Kidney capillary endothelial cell (primary cell): Measurements from ENCODE around the gene ANXA8L1.
"Not testable (repeated sequence)": the region's sequence is repeated elsewhere in the genome, so short reads cannot be mapped to it uniquely, and the experiment has no call there.

ENCODE experiments used
- DNase-seq: peaks from one replicate; pipeline ENCODE4 v3.0.0-alpha.2; 2018; ENCODE audit warnings: low spot score

Gene ANXA8L1

DNA sequence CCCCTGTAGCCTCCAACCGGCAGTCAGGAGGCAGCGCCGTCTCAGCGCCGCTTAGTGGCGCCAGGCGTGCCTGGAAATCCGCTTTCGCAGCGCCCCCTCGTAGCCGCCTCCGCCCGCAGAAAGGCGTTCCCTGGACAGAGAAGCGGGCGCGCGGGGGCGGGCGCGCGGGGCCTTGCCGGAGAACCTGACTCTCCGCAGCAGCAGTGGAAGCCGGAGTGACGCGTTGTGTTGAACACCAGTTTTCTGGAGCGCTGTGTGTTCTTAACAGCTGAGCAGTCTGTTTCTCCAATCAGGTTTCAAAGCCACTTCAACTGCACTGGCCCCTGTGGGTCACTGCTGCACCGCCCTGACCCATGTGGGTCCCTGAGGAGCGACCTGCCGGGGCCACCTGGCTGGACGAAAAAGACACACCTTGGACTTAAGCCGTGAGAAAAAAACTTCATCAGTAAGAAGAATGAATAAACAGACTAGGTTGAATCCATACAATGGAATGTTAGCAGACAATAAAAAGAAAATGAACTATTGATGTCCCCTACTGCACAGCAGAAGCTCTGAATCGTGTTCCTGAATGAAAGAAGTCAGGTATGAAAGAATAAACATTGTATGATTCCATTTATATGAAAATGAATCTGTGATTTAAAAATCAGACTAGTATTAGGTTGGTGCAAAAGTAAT, 22.8 kb downstream of the ANXA8L1 start:
- not testable (repeated sequence) for DNase-seq

- DNase-seq, result not testable (repeated sequence)
Observed at GRCh38 chr10:46409556-46409955, 34.0 kb downstream of the ANXA8L1 start.

GRCh38 chr10:46411123-46411522, 35.5 kb downstream of the ANXA8L1 start:
- not testable (repeated sequence) for DNase-seq

DNA sequence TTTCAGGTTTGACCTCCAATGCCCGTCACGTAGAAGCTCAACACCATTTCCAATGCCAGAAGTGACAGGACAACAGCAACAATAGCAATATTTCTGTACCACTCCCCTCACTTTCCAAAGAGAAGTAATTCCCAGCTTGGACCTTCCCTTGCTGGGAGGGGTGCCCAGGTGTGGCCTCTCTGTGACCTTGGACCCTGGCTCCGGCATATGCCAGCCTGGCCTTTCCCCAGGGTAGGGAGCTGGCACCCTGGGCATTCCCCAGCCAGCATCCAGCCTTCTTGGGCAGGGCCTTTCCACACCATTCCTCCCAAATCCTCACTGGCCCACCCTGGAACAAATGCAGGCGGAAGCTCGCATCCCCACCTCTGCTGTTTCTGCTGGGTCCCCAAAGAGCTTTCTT, 37.1 kb downstream of the ANXA8L1 start:
- DNase-seq, result not testable (repeated sequence)

- DNase-seq, result not testable (repeated sequence)
Observed at GRCh38 chr10:46415291-46415690, 39.7 kb downstream of the ANXA8L1 start.

DNA sequence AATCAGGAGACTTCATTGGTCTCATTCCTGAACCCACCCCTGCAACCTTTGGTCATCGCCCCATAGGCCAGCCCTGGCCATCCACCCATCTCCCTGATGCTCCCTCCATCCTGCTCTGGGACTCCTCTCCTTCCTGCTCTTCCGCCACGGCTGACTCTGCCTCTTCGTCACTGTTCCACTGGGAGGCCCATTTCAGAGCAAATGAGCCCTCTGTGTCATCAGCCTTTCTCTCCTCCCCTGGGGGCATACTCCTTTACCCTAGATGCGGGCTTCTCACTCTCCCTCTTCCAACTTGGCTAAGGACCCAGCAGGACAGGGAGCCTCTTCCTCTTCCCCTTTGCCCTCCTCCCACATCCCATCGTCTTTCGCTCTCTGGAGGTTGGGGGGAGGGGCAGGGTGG, 42.7 kb downstream of the ANXA8L1 start:
- DNase-seq, result not testable (repeated sequence)

DNA sequence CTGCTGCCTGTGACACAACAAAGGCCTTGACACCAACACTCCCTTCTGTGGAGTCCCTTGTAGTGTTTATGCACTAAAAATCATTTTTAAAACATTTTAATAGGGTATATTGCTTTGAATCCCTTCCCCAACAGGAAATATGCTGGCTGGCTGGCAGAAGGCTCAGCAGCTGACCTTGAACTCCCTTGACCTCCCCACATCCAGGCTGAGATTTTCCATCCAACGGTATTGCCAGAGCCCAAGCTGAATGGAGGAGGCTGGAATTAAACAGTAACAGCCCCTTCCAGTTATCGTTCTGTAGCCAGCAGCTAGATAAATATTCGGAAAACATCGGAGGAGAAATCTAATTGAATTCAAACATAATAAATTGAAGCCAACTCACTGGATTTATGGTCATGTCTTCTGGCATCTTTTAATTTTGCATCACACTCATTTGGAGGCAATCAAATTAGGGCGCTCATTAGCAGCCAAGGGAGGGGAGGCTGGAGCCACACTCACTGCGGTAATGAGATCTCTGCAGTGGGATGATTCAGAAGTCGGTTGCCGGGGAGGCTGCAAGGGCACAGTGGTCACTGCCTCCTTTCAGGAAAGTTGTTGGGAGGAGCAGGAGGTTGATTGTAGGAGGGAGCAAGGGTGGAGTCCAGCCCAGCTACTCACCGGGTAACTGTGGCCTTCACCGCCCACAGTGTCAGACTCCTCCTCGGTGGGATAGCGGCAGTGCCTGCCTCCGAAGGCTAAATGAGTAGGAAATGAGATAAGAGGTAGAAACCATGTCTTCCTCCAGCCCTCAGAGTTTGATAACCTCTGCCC, 44.2 kb downstream of the ANXA8L1 start:
- DNase-seq, result not testable (repeated sequence)

GRCh38 chr10:46423550-46423949, 48.0 kb downstream of the ANXA8L1 start:
- not testable (repeated sequence) for DNase-seq

DNA sequence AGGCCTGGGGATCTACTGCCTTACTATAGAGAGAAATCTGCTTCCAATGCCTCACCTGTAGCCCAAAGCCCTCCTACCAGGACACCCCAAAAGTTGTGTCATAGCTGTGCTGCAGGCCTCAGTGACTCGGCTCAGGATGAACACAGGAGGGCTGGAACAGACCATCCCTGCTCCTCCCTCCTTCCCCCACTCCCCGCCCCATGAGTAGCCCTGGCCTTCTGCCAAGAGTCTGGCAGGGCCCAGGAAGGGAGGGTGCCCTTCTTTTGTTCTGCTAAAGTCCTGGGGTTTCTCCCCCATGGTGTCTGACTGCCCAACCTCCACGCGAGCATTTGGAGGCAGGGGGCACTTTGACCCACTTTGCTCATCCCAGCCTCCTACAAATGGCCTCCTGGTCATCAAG, 65.4 kb downstream of the ANXA8L1 start:
- DNase-seq, result not testable (repeated sequence)
